HepG2 (cell line): ENCODE data around the gene LST1. TPM values are rescaled to one million over a fixed set of nuclear protein-coding genes. Genes with fewer than 3 reads are reported as not detected.

Experiments used
- ARNTL ChIP-seq: sonication (generic); formaldehyde crosslinking; IDR thresholded peaks from 2 replicates; pipeline ENCODE4 v1.4.0; 2020; ENCODE audit warnings: mild to moderate bottlenecking, missing genetic modification reagents
- FLYWCH1 ChIP-seq: sonication (generic); formaldehyde crosslinking; IDR thresholded peaks from 2 replicates; pipeline ENCODE4 v1.8.1; 2023; ENCODE audit warnings: mild to moderate bottlenecking, missing genetic modification reagents
- HOXD1 ChIP-seq: sonication (generic); formaldehyde crosslinking; IDR thresholded peaks from 2 replicates; pipeline ENCODE4 v1.5.0; 2020; ENCODE audit warnings: missing genetic modification reagents
- JUNB ChIP-seq: sonication (generic); formaldehyde crosslinking; IDR thresholded peaks from 2 replicates; pipeline ENCODE4 v1.8.0; 2022; ENCODE audit warnings: missing genetic modification reagents, mild to moderate bottlenecking, borderline replicate concordance
- NKX3-1 ChIP-seq: sonication (generic); formaldehyde crosslinking; IDR thresholded peaks from 2 replicates; pipeline ENCODE4 v1.5.0; 2020; ENCODE audit warnings: missing genetic modification reagents
- ZMYM3 ChIP-seq: sonication (generic); formaldehyde crosslinking; IDR thresholded peaks from 2 replicates; pipeline ENCODE4 v1.5.1; 2020; ENCODE audit warnings: mild to moderate bottlenecking, missing genetic modification reagents
- ZNF558 ChIP-seq: sonication (generic); formaldehyde crosslinking; IDR thresholded peaks from 2 replicates; pipeline ENCODE4 v1.9.0; 2022; ENCODE audit warnings: mild to moderate bottlenecking, missing genetic modification reagents, borderline replicate concordance
- ZNF598 ChIP-seq: sonication (generic); formaldehyde crosslinking; IDR thresholded peaks from 2 replicates; pipeline ENCODE4 v1.5.1; 2020; ENCODE audit warnings: mild to moderate bottlenecking, missing genetic modification reagents, borderline replicate concordance
- ZNF75D ChIP-seq: sonication (generic); formaldehyde crosslinking; IDR thresholded peaks from 2 replicates; pipeline ENCODE4 v1.8.1; 2023; ENCODE audit warnings: missing genetic modification reagents, mild to moderate bottlenecking, borderline replicate concordance
- ZNF782 ChIP-seq: sonication (generic); formaldehyde crosslinking; IDR thresholded peaks from 2 replicates; pipeline ENCODE4 v1.4.0; 2020; ENCODE audit warnings: missing genetic modification reagents, mild to moderate bottlenecking, borderline replicate concordance
- polyA plus RNA-seq, 8 experiments: library from polyadenylated mRNA; depleted of rRNA in 3 of 8; stranded (reverse) in 7 of 8; unstranded in 1 of 8; fragments of >200 nt; fragmentation: Illumina TruSeq in 4 of 8; extraction: Trizol in 4 of 8; gene quantifications; 2 replicates each; pipeline versions ENCODE4 v1.2.1 to v1.2.3, GENCODE V29; 2011 to 2016; ENCODE audit warnings: low read depth in 4 of 8, missing spikeins in 1 of 8, mixed read lengths in 1 of 8; ENCODE audit not compliant: insufficient read depth in 1 of 8
- total RNA-seq, 5 experiments: library from RNA; depleted of rRNA; stranded (reverse); fragments of >200 nt; fragmentation: Illumina TruSeq; extraction: Trizol; gene quantifications; 2 replicates each; pipeline ENCODE4 v1.2.3, GENCODE V29; 2016; ENCODE audit warnings: low read depth in 1 of 5
- TF ChIP-seq, protein P1 (sequence below): sonication (generic); formaldehyde crosslinking; IDR thresholded peaks from 2 replicates; pipeline ENCODE4 v1.4.0; 2020; ENCODE audit warnings: missing genetic modification reagents
- TF ChIP-seq, protein P2 (sequence below): sonication (generic); formaldehyde crosslinking; IDR thresholded peaks from 2 replicates; pipeline ENCODE4 v1.4.0; 2020; ENCODE audit warnings: missing genetic modification reagents
- TF ChIP-seq, protein P3 (sequence below): sonication (generic); formaldehyde crosslinking; IDR thresholded peaks from 2 replicates; pipeline ENCODE4 v1.4.0; 2020; ENCODE audit warnings: missing genetic modification reagents; ENCODE audit errors: not compliant biosample characterization
- TF ChIP-seq, protein P4 (sequence below): sonication (generic); formaldehyde crosslinking; IDR thresholded peaks from 2 replicates; pipeline ENCODE4 v1.5.0; 2020; ENCODE audit warnings: missing genetic modification reagents, mild to moderate bottlenecking, borderline replicate concordance
- TF ChIP-seq, protein P5 (sequence below): sonication (generic); formaldehyde crosslinking; IDR thresholded peaks from 2 replicates; pipeline ENCODE4 v1.5.1; 2020; ENCODE audit warnings: mild to moderate bottlenecking, missing genetic modification reagents, moderate library complexity

Gene LST1
- total and polyA plus RNA-seq, 2 of the 13 experiments (the other 11 are each of a cell fraction or from before 2014, with no cell fraction given): not detected

DNA sequence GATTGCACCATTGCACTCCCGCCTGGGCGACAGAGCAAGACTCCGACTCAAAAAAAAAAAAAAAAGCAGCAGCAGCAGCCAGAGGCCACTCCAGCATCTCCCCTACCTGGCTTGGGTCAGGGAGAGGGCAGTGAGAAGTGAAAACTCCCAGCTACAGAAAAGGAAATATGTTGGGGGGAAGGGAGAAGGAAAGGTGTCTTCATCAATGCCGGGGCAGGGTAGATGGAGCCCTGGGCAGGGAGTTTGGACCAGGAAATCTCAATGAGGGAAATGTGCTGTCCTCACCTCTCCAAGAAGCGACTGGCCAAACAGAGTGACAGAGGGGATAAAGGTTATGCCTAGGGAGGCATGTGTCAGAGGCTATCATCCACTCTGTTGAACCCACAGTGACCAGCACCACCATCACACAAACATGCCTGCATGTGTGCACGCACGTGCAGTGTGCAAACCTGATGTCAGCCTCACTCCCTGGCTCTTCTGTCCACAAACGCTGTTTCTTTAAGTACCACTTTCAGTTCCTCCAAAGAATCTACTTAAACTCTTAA is 28.1 kb downstream of the LST1 start (continued):
- TF ChIP-seq, protein P1, sequence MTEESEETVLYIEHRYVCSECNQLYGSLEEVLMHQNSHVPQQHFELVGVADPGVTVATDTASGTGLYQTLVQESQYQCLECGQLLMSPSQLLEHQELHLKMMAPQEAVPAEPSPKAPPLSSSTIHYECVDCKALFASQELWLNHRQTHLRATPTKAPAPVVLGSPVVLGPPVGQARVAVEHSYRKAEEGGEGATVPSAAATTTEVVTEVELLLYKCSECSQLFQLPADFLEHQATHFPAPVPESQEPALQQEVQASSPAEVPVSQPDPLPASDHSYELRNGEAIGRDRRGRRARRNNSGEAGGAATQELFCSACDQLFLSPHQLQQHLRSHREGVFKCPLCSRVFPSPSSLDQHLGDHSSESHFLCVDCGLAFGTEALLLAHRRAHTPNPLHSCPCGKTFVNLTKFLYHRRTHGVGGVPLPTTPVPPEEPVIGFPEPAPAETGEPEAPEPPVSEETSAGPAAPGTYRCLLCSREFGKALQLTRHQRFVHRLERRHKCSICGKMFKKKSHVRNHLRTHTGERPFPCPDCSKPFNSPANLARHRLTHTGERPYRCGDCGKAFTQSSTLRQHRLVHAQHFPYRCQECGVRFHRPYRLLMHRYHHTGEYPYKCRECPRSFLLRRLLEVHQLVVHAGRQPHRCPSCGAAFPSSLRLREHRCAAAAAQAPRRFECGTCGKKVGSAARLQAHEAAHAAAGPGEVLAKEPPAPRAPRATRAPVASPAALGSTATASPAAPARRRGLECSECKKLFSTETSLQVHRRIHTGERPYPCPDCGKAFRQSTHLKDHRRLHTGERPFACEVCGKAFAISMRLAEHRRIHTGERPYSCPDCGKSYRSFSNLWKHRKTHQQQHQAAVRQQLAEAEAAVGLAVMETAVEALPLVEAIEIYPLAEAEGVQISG: no peak
- TF ChIP-seq ZNF598 (CRISPR knock-in tag) (0 out of 2 replicates have a peak, but pooled peaks have one; percentile 19), NKX3-1 (CRISPR knock-in tag) (no peak), ZNF558 (CRISPR knock-in tag) (no peak), JUNB (CRISPR knock-in tag) (no peak), FLYWCH1 (CRISPR knock-in tag) (no peak), ARNTL (0 out of 2 replicates have a peak, but pooled peaks have one; percentile 13), HOXD1 (no peak), ZMYM3 (CRISPR knock-in tag) (peak; percentile 32; the same call in 1 of the 2 replicates), ZNF75D (CRISPR knock-in tag) (no peak), ZNF782 (0 out of 2 replicates have a peak, but pooled peaks have one; percentile 56)
- TF ChIP-seq, protein P2, sequence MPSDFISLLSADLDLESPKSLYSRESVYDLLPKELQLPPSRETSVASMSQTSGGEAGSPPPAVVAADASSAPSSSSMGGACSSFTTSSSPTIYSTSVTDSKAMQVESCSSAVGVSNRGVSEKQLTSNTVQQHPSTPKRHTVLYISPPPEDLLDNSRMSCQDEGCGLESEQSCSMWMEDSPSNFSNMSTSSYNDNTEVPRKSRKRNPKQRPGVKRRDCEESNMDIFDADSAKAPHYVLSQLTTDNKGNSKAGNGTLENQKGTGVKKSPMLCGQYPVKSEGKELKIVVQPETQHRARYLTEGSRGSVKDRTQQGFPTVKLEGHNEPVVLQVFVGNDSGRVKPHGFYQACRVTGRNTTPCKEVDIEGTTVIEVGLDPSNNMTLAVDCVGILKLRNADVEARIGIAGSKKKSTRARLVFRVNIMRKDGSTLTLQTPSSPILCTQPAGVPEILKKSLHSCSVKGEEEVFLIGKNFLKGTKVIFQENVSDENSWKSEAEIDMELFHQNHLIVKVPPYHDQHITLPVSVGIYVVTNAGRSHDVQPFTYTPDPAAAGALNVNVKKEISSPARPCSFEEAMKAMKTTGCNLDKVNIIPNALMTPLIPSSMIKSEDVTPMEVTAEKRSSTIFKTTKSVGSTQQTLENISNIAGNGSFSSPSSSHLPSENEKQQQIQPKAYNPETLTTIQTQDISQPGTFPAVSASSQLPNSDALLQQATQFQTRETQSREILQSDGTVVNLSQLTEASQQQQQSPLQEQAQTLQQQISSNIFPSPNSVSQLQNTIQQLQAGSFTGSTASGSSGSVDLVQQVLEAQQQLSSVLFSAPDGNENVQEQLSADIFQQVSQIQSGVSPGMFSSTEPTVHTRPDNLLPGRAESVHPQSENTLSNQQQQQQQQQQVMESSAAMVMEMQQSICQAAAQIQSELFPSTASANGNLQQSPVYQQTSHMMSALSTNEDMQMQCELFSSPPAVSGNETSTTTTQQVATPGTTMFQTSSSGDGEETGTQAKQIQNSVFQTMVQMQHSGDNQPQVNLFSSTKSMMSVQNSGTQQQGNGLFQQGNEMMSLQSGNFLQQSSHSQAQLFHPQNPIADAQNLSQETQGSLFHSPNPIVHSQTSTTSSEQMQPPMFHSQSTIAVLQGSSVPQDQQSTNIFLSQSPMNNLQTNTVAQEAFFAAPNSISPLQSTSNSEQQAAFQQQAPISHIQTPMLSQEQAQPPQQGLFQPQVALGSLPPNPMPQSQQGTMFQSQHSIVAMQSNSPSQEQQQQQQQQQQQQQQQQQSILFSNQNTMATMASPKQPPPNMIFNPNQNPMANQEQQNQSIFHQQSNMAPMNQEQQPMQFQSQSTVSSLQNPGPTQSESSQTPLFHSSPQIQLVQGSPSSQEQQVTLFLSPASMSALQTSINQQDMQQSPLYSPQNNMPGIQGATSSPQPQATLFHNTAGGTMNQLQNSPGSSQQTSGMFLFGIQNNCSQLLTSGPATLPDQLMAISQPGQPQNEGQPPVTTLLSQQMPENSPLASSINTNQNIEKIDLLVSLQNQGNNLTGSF (CRISPR knock-in tag): no peak
- TF ChIP-seq, protein P3, sequence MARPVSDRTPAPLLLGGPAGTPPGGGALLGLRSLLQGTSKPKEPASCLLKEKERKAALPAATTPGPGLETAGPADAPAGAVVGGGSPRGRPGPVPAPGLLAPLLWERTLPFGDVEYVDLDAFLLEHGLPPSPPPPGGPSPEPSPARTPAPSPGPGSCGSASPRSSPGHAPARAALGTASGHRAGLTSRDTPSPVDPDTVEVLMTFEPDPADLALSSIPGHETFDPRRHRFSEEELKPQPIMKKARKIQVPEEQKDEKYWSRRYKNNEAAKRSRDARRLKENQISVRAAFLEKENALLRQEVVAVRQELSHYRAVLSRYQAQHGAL: no peak
- TF ChIP-seq, protein P4, sequence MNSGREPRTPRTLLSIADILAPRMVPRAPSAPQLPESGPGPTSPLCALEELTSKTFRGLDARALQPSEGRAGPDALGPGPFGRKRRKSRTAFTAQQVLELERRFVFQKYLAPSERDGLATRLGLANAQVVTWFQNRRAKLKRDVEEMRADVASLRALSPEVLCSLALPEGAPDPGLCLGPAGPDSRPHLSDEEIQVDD (CRISPR knock-in tag): no peak
- TF ChIP-seq, protein P5, sequence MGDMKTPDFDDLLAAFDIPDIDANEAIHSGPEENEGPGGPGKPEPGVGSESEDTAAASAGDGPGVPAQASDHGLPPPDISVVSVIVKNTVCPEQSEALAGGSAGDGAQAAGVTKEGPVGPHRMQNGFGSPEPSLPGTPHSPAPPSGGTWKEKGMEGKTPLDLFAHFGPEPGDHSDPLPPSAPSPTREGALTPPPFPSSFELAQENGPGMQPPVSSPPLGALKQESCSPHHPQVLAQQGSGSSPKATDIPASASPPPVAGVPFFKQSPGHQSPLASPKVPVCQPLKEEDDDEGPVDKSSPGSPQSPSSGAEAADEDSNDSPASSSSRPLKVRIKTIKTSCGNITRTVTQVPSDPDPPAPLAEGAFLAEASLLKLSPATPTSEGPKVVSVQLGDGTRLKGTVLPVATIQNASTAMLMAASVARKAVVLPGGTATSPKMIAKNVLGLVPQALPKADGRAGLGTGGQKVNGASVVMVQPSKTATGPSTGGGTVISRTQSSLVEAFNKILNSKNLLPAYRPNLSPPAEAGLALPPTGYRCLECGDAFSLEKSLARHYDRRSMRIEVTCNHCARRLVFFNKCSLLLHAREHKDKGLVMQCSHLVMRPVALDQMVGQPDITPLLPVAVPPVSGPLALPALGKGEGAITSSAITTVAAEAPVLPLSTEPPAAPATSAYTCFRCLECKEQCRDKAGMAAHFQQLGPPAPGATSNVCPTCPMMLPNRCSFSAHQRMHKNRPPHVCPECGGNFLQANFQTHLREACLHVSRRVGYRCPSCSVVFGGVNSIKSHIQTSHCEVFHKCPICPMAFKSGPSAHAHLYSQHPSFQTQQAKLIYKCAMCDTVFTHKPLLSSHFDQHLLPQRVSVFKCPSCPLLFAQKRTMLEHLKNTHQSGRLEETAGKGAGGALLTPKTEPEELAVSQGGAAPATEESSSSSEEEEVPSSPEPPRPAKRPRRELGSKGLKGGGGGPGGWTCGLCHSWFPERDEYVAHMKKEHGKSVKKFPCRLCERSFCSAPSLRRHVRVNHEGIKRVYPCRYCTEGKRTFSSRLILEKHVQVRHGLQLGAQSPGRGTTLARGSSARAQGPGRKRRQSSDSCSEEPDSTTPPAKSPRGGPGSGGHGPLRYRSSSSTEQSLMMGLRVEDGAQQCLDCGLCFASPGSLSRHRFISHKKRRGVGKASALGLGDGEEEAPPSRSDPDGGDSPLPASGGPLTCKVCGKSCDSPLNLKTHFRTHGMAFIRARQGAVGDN (CRISPR knock-in tag): peak; percentile 48
